DMS114 treated with DMSO at 0.1 percent for 48 hours (cell line): Measurements from ENCODE around the gene FGF9.

Source experiments
- DNase-seq: peaks from one replicate; lab custom pipeline; 2025; ENCODE audit not compliant: unreplicated experiment; lab: John Stamatoyannopoulos, UW

FGF9 gene

DNA sequence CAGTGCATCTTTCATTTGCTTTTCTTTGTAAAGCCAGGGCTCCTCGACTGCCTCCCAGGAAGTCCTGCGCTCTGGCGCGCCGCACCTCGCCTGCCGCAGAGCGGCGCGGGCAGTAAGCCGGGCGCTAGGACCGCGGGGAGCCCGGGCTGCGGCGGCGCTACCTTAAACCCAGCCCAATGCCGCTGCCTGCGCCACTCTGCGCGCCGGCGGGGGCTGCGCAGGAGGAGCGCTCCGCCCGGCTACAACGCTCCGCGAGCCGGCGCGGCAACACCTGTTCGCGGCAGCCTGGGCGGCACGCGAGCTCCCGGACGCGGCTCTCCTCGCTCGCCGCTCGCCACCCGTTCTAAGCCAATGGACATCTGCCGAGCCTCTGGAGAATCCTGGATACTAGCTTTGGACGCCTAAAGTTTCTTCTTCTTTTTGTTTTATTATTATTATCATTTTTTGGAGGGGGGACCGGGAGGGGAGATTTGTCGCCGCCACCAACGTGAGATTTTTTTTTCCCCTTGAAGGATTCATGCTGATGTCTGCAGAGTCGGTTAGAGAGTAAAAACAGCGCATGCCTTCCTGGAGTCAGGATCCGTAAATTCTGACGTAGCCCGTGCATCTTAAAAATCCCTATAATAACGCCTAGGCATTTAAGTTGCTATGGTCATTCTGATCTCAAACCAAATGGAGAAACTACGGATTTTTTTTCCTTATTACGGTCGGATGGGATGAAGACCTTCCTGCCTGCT lies at the start of gene FGF9:
Gene FGF9, plus strand, starts transcription at position 191 of the 737 bp plus-strand sequence. CDS start 840 bp downstream, outside the sequence.
- peak; percentile 10 for DNase-seq

DNA sequence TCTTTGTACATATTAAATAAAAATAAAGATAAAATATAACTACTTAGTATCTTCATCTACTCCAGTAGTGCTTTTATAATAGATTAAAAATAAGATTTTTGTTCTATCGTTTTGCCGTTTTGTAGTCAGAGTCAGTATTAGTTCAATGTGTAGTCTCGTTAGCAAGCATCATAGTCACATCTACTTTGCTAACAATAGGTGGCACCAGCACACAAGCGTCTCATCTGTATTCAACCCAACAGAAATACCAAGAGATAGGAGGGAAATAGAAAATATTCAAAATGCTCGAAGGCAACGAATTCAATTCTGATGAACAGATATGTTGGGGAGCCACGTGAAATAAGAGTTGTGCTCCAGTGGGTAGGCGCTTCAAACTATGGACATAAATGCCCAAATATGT lies 45.5 kb upstream of the FGF9 start:
- peak; percentile 29 for DNase-seq

DNA sequence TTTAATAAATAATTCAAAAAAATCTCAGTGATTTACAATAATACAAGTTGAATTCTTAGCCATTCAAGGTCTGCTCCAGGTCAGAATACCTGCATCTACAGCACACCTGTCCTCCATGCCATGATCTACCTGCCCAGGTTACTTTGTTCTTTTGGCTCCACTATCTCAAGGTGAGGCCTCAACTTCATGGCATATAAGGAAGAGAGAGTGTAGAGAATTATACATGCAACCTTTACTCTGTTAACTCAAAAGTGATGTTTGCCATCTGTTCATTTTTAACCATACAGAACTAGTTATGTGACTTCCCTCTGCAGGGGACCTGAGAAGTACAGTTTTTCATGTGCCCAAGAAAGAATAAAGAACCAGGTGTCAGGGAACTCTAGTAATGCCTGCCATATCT lies 38.7 kb upstream of the FGF9 start:
- no peak for DNase-seq

DNA sequence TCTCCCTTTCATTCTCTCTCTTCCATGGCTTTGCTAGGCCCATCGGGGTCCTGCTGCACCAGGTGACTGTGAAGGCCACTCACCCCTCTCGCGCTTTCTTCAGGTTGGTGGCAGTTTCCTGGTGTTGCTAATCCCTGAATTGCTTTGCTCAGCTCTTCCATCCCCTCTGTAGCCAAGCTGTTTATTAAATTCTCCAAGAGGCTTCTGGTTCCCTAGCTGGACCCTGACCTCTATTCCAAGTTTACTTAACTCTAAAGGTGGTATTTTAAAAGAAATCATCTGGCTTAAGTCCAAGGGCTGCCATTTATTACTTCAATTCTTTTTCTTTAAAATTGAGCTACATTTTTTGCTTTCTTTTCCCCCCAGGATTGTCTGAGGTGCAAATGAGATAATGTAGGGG lies 34.2 kb upstream of the FGF9 start:
- no peak for DNase-seq

DNA sequence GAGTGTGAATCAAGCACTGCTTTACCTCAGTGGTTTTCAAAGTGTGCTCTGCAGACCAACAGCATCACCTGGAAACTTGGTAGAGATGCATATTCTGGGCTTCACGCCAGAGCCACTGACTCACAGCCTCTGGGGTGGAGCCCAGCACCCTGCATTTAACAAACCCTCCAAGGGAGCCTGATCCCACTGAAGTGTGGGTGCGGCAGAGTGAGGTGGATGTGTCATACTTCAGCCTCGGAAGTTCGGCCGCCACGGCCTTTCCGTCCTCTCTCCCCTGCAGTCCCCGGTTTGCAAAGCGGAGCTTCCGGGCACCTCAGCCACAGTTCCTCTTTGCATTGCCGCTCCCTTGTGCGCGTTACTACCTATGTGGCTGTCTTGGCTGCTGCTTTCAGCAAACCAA lies 33.6 kb upstream of the FGF9 start:
- DNase-seq, result no peak

DNA sequence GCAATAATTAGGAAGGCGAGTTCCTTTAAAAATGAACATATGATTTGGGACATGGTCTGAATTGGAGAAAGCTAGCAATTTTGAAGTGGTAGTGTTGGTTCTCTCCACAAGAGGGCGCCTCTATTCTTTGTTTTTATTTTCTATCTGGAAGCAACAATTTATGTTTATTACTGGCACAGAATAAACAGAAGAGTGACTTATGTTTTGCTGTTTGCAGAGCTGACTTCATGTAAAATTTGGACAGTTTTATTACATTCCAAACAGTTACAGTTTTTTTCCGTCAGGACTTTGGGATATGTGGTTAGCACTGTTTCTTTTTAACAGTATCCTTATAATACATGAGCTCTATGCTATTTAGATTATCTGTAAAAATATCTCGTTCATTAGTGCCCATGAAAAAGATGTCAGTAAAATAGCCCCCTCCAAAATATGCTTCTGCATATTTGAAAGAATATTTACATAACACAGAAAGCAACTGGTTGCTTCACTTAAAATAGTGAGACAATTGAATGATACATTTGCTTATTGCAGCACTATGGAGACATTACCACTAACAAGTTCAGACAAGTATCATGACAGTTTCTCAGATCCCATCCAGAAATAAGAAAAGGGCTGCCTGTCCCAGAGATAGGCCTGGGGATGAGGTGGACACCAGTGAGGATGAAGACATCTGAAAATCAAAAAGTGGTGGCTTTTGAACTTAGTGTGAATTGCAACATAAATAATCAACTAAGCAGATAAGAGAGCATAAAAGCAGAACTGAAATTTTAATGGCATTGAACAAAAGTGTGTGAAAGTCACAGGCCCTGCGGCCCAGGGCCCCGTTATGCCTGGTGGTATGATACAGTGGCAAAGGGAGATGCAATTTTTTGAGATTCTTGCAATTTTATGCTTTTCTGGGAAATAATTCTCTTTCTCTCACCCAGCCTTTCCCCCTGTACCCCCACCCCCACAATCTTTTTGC lies 32.3 kb upstream of the FGF9 start:
- DNase-seq, result no peak

DNA sequence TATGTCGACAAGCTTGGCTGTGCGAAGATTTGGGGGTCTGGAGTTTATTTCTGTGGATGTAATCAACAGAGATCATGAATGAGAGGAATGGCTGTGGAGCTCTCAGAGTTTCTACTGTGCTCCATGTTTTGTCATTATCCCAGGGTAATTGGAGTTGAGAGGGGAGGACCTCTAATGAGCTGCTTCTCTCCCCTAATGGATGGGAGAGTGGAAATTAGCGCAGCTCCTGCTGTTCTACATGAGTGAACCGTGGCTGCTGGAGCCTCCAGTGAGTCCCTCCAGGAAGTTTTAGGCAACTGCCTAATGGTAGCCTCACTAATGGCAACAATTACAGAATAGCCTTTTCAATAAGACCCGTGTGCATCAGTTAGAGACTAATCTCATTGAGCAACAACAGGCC lies 31.3 kb upstream of the FGF9 start:
- no peak for DNase-seq

DNA sequence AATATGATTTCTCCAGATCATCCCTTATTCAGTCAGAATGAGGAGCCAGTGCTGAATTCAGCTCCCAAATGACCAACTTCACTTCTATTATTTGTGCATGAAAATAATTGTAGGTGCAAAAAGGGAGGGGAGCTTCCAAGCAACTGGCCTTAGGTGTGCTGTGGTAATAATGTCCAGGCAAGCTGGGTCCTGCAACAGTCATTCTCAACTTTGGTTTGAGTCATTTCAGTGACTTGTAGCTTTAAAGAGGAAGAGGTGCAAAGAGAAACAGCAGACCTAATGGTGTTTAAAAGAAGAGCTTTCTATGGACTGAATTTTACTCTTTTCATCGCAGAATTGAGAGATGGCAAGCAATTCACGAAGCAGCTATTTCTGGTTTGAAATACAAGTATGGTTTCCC lies 29.2 kb upstream of the FGF9 start:
- DNase-seq, result no peak

DNA sequence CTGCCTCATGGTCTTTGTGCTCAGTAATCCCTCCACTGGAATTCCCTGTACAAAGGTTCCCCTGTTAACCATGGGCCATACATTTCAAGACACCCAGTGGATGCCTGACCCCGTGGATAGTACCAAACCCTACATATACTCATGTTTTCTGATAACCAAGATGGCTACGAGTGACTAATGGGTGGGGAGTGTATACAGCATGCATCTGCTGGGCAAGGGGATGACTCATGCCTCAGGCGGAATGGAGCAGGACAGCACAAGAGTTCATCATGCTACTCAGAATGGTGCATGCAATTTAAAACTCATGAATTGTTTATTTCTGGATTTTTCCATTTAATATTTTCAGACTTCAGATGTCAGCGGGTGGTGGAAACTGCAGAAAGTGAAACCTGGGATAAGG lies 13.3 kb upstream of the FGF9 start:
- DNase-seq, result no peak

DNA sequence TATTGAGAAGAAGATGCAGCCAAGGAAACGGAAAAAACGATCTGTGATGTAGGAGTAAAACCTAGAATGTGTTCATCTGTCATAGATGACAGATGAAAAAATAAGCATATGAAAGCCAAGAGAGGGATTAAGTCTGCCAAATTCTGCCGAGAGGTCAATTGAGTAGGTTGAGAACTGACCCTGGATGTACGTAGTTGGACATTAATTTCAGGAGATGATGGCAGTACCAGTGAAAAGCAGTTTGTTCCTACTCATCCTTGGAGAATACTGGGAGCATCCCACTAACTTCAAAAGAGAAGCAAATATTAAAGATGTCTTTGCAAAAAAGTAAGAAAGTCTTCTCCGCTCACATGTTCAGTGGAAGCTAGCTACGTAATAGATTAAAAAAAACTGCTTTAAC lies 11.8 kb upstream of the FGF9 start:
- DNase-seq, result no peak

DNA sequence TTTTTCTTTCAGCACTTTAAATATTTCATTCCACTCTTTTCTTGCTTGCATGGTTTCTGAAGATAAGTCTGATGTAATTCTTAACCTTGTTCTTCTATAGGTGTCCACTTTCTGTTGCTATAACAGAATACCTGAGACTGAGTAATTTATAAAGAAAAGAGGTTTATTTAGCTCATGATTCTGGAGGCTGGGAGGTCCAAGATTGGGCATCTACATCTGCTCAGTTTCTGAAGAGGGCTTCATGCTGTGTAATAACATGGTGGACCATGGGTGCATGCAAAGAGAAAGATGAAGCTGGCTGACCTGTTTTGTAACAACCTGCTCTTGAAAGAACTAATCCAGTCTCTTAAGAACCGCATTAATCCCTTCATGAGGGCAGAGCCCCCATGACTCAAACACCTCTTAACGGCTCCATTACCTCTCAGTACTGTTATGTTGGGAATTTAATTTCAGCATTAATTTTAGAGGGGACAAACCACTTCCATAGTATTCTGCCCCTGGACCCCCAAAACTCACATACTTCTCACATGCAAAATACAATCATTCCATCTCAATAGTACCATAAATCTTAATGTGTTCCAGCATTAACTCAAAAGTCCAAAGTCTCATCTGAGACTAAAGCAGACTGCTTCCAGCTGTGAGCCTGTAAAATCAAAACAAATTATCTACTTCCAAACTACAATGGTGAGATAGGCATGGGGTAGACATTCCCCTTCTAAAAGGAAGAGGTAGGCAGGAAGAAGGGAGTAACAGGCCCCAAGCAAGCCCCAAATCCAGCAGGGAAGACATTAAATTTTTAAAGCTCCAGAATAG lies 9.6 kb upstream of the FGF9 start:
- DNase-seq, result no peak

DNA sequence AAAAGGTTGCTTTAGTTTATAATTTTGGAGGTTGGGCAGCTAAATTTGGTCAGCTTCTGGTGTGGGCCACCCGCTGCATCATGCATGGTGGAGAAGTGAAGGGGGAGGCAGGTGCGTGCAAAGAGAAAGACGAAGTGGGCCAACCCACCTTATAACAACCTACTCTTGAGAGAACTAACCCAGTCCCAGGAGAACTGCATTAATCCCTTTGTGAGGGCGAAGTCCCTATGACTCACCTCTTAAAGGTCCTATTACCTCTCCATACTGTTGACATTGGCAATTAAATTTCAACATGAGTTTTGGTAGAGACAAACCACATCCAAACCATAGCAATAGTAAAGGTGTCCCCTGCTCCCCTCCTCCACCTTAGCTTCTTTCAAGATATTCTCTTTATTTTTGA lies 7.7 kb upstream of the FGF9 start:
- no peak for DNase-seq

DNA sequence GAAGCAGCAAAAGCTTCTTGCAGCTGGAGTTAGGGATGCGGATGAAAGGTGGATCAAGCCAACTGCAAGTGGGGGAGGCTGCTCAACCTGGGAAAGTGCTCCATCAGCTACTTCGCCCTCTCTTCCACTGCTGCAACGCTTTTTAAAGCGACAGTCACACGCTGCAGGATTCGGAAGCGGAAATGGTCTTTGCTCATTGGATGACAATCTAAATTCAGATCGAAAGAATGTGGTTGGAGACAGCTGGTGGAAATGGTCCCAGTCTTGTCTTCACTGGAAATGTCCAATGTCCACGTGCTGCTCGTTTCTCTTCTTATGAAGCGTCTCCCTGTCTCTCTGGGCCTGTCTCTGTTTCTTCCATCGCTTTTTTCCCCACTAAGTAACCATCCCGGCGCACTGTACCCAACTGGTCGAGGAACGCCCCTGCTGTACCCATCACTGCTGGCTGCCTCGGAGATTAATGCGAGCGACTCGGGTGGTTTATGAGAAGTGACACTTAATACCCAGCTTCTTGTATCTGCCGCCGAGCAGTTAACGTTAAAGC lies 2.1 kb upstream of the FGF9 start:
- no peak for DNase-seq

DNA sequence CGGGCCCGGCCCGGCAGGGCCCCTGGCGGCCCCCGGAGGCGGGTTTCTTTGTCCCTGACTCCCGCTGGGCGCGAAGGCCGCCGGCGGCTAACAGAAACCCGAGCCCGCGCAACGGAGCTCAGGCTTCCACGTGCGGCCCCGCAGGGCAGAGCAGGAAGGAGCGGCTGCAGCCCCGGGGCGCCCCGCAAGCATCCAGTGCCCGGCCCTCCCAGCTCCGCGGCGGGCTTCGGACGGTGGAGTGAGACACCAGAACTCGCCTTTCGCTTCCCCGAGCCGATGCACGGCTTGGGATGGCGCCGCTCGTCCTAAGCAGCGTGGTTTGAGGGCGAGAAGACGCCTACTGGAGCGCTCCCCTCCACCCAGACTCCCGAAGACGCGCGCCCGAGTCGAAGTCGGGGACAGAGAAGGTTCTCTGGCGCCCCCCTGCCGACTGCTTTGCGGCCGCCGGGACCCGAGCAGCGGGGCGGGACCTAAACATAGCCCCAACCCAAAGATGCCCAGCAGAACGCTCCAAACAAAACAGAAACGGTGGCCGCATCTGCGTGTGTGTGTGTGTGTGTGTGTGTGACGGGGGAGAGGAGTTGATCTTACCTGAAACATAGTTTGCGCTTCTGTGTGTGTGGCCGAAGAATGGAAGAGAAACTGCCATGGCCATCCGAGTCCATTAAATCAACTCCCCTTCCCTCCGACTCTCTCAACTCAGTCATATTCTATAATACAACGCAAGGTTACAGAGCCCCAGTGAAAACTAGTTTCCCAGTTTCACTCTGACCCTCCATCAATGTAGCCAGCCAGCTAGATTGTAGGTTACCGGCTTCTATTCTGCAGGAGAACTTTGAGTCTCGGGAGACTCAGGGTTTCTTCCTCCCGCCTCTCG lies 629 bp upstream of the FGF9 start:
- DNase-seq, result no peak

DNA sequence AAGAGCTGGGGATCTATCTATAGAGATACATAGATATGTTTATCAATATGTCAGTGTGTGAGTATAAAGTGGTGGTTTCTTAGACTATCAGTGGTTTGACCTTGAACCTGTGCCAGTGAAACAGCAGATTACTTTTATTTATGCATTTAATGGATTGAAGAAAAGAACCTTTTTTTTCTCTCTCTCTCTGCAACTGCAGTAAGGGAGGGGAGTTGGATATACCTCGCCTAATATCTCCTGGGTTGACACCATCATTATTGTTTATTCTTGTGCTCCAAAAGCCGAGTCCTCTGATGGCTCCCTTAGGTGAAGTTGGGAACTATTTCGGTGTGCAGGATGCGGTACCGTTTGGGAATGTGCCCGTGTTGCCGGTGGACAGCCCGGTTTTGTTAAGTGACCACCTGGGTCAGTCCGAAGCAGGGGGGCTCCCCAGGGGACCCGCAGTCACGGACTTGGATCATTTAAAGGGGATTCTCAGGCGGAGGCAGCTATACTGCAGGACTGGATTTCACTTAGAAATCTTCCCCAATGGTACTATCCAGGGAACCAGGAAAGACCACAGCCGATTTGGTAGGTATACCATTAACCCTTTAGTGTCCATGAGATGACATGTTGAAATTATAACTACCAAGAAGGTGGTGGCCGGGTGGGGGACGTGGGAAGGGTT lies 880 bp downstream of the FGF9 start:
- DNase-seq, result no peak

DNA sequence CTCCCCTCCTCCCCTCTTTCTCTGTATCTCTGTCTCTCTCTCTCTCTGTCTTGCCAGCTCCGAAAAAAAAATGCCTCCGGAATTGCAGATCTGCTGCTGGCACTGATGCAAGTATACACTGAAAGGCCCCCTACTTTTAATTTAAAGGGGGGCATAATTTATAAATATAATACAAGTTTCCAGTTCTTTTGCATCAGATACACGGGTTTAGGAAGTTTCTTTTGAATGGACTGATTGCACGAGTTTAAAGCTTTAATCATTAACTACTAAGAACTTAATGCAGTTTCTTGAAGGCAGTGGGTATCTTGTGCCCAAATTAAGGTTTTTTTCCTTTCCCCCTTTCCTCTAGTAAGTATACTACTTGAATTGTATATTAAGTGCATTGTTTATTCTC lies 1.4 kb downstream of the FGF9 start:
- no peak for DNase-seq

DNA sequence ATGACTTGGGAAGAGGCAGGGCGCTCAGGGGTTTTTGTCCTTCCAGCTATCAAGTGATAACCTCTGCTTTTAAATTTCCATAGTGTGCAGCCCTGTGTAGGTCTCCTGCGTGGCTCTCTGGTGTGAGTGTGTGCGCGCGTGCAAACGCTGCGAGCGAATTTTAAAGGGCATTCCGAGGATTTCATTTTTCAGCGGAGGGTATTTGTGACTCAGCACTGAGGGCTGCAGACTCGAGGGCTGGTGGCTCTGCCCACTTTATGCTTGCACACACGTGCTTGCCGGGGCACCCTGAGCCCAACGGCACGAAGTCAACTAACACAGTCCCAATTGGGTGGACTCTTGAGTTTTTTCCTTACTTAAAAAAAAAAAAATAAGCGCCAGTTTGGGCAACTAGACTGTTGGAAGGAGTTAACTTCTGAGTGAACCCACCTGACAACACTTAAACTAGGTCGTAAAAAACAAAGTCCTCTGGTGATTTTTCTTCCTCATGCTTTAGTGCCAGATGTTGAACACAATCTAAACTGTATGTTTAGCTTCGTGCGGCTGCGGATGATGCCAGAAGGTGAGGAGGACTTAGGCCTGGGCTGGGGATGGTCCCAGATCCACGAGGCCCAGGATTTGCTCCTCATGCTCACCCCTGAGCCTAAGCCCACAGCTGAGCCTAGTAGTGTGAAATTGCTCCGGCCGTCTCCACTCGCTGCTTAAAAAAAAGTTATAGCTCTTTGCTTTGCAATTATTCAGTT lies 2.1 kb downstream of the FGF9 start:
- no peak for DNase-seq

DNA sequence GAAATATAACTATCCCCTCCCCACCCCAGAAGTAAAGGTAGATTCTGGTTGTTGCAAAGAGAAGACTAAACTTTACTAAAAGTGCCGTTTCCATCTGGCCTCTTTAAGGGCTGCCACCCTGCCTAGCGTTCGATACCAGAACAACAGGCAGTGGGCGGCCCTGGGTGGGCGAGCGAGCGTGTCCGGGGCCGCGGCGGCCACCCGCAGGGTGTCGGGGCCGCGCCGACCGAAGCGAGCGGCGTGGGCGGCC lies 2.6 kb downstream of the FGF9 start:
- DNase-seq, result no peak

DNA sequence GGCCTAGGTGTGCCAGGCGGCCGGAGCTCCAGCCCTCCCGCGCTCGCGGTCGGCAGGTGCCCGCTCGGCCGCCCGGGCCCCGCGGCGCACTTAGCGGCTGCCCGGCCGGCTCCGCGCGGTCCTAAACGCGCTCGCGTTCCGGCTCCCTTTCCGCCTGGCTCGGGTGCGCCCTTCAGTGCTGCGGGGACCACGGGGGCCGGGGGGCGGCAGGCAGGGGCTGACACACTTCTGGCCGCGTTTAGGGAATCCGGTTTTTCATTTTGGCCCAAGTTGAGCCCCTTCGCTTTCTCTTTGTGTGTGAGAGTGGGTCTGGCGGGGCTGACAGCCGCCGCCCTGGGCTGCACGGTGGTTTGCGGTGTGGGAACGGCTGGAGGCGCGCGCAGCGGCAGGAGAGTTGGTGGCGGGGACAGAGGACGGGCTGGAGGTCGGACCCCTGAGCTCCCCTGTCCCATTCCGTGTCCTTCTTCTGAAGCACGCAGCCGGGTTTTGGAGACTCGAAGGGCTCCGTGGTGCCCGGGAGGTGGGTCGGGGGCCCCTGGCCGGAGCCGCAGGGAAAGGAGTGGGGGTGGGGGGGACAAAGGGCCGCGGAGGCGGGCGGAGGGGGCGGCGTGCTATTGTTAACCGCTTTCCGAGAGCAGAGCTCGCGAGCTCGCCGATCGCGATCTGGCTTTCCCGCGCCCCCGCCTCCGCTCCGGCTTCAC lies 3.1 kb downstream of the FGF9 start:
- DNase-seq, result no peak
